ENCODE measurements around the gene VDR.

- no peak for TF ChIP-seq YY1 (IDR thresholded peaks at IDR 0.05; ENCODE audit: insufficient read depth, insufficient read length)
- TF ChIP-seq ZNF274 (IDR thresholded peaks at IDR 0.05; ENCODE audit: low read depth, low read length) = no peak
Measured at GRCh38 chr12:47822401-47822800, 82.4 kb downstream of the VDR start.

Measured in NT2/D1 (cell line).